CD14-positive monocyte (primary cell): ENCODE results near the gene WNT9B. TPM values are rescaled to one million over a fixed set of nuclear protein-coding genes. Genes with fewer than 3 reads are reported as not detected.
A peak's percentile ranks its signal among the peaks of the same experiment; 100 is the strongest.

Experiments
- DNase-seq, 3 donors: peaks; one replicate each; pipeline ENCODE4 v3.0.0-alpha.2; 2011 to 2022
- H2AFZ ChIP-seq: 2 replicates; pipeline ENCODE4 v1.6.0; 2012; ENCODE audit warnings: mild to moderate bottlenecking, low read depth, low read length, inconsistent platforms; ENCODE audit not compliant: insufficient read depth, poor library complexity, severe bottlenecking
- H3K27ac ChIP-seq, 2 donors: 1 replicate in 1 of 2; 2 replicates in 1 of 2; pipeline ENCODE4 v1.5.1; 2012 to 2013; ENCODE audit warnings: low read length in 2 of 2, control low read depth in 1 of 2, inconsistent platforms in 1 of 2, low read depth in 1 of 2, mild to moderate bottlenecking in 1 of 2
- H3K27me3 ChIP-seq, 2 donors: one replicate each; pipeline versions ENCODE4 v1.6.0 to v1.6.1; 2011 to 2013; ENCODE audit warnings: low read length in 2 of 2; ENCODE audit not compliant: control insufficient read depth in 2 of 2, insufficient read depth in 2 of 2
- H3K36me3 ChIP-seq, 2 donors: replicated peaks in 1 of 2; 1 replicate in 1 of 2; 2 replicates in 1 of 2; pipeline versions ENCODE4 v1.5.1 to v1.6.1; 2012 to 2013; ENCODE audit warnings: low read length in 2 of 2, control low read depth in 1 of 2, inconsistent platforms in 1 of 2, mild to moderate bottlenecking in 1 of 2; ENCODE audit not compliant: insufficient read depth in 2 of 2, control insufficient read depth in 1 of 2
- H3K4me1 ChIP-seq, 2 donors: 1 replicate in 1 of 2; 2 replicates in 1 of 2; pipeline versions ENCODE4 v1.5.1 to v1.6.1; 2012 to 2013; ENCODE audit warnings: low read length in 2 of 2, control low read depth in 1 of 2, inconsistent platforms in 1 of 2, mild to moderate bottlenecking in 1 of 2, moderate library complexity in 1 of 2; ENCODE audit not compliant: insufficient read depth in 2 of 2, control insufficient read depth in 1 of 2
- H3K4me2 ChIP-seq: replicated peaks from 2 replicates; pipeline ENCODE3; 2012; ENCODE audit warnings: low read length, moderate library complexity, mild to moderate bottlenecking; ENCODE audit not compliant: poor library complexity, severe bottlenecking; ENCODE audit errors: extremely low read depth
- H3K4me3 ChIP-seq, 3 experiments: fragments of 200-600 bp in 1 of 3; sonication (generic) in 1 of 3; replicated peaks in 1 of 3; 1 replicate in 2 of 3; 2 replicates in 1 of 3; pipeline ENCODE4 v1.5.1; 2011 to 2013; ENCODE audit warnings: low read length in 3 of 3, mild to moderate bottlenecking in 3 of 3, control low read depth in 2 of 3, low read depth in 2 of 3, inconsistent platforms in 1 of 3, moderate library complexity in 1 of 3
- H3K79me2 ChIP-seq: 2 replicates; pipeline ENCODE4 v1.6.0; 2012; ENCODE audit warnings: mild to moderate bottlenecking, control low read depth, inconsistent platforms, low read length, moderate library complexity; ENCODE audit not compliant: insufficient read depth
- H3K9ac ChIP-seq: 2 replicates; pipeline ENCODE4 v1.6.0; 2017; ENCODE audit warnings: low read length, mild to moderate bottlenecking; ENCODE audit not compliant: insufficient read depth, poor library complexity, severe bottlenecking
- H3K9me3 ChIP-seq, 2 donors: replicated peaks in 1 of 2; 1 replicate in 1 of 2; 2 replicates in 1 of 2; pipeline versions ENCODE4 v1.5.1 to v1.6.1; 2012 to 2013; ENCODE audit warnings: low read length in 2 of 2, control low read depth in 1 of 2; ENCODE audit not compliant: control insufficient read depth in 1 of 2, insufficient read depth in 1 of 2
- H4K20me1 ChIP-seq: 2 replicates; pipeline ENCODE4 v1.6.0; 2012; ENCODE audit warnings: mild to moderate bottlenecking, low read length, control low read depth, moderate library complexity; ENCODE audit not compliant: insufficient read depth
- H3K27ac Mint-ChIP-seq, 7 donors: one replicate each; pipeline ENCODE4 v1.8.0; 2020; ENCODE audit warnings: mild to moderate bottlenecking in 7 of 7, mixed read lengths in 7 of 7, moderate library complexity in 6 of 7, inconsistent platforms in 2 of 7
- H3K27me3 Mint-ChIP-seq, 3 donors: one replicate each; pipeline ENCODE4 v1.8.0; 2021 to 2022; ENCODE audit warnings: low read depth in 3 of 3, mild to moderate bottlenecking in 3 of 3, mixed read lengths in 3 of 3, moderate library complexity in 3 of 3, inconsistent platforms in 1 of 3
- H3K36me3 Mint-ChIP-seq, 2 donors: one replicate each; pipeline ENCODE4 v1.8.0; 2020; ENCODE audit warnings: mixed read lengths in 2 of 2, inconsistent platforms in 1 of 2, mild to moderate bottlenecking in 1 of 2
- H3K4me1 Mint-ChIP-seq: one replicate; pipeline ENCODE4 v1.8.0; 2020; ENCODE audit warnings: mild to moderate bottlenecking, mixed read lengths
- H3K4me3 Mint-ChIP-seq, 2 donors: one replicate each; pipeline ENCODE4 v1.8.0; 2020; ENCODE audit warnings: mild to moderate bottlenecking in 2 of 2, mixed read lengths in 2 of 2, moderate library complexity in 1 of 2
- H3K9me3 Mint-ChIP-seq, 7 donors: one replicate each; pipeline ENCODE4 v1.8.0; 2020 to 2022; ENCODE audit warnings: mixed read lengths in 7 of 7, mild to moderate bottlenecking in 6 of 7, moderate library complexity in 6 of 7, inconsistent platforms in 2 of 7
- CTCF ChIP-seq: fragments of 200-600 bp; IDR thresholded peaks from one replicate; pipeline ENCODE4 v1.8.0; 2022; ENCODE audit warnings: antibody characterized with exemption, mild to moderate bottlenecking
- WGBS: methylation state at CpG from one replicate; pipeline ENCODE4 v1.1.5; 2013; ENCODE audit warnings: missing lambda C conversion rate; ENCODE audit not compliant: insufficient coverage; 5-methylcytosine and 5-hydroxymethylcytosine counted together
- intact Hi-C, 2 donors: fragments of 100-400 bp; cut with micrococcal nuclease; formaldehyde crosslinking; loops; one replicate each; pipeline versions ENCODE4 v1.15.0 to v1.15.1; 2023
- polyA plus RNA-seq, 3 donors: library from polyadenylated mRNA; depleted of rRNA in 1 of 3; unstranded in 2 of 3; stranded (reverse) in 1 of 3; fragments of 300-500 nt in 2 of 3; fragments of >200 nt in 1 of 3; fragmentation: Illumina TruSeq in 2 of 3; gene quantifications; 1 replicate in 2 of 3; 2 replicates in 1 of 3; pipeline ENCODE4 v1.2.3, GENCODE V29; 2012 to 2021

WNT9B gene
- polyA plus RNA-seq, 3 donors, result 0.19 TPM; not detected in 2

- Histone ChIP-seq H3K79me2 (no peaks in the 10 kb centered on the region), H3K4me1 (no peaks in the 10 kb centered on the region), H3K36me3 (no peaks in the 10 kb centered on the region), H3K9me3 (no peaks in the 10 kb centered on the region), H3K4me3 (no peak overlapping the region), H4K20me1 (no peaks in the 10 kb centered on the region), H3K27ac (no peak overlapping the region), H2AFZ (no peak overlapping the region), H3K4me2 (no peak overlapping the region), H3K27me3 (no peaks in the 10 kb centered on the region), H3K9ac (no peak overlapping the region)
- H3K9me3 Mint-ChIP-seq, result no peaks in the 10 kb centered on the region
- intact Hi-C loops, result no loop called here
- H3K36me3 Mint-ChIP-seq, result no peaks in the 10 kb centered on the region
- 86% methylated on average over 11 of the region's 17 CpGs for WGBS
- H3K27me3 Mint-ChIP-seq, result peaks cover 8 to 26% (median 20%) of the 10 kb centered on the region in 3 donors
- no peak for DNase-seq
- no peak for TF ChIP-seq CTCF
- no peak overlapping the region for H3K4me3 Mint-ChIP-seq
- H3K27ac Mint-ChIP-seq, result peak overlapping the region in 2 of 7 donors; percentile 3 to 64
- H3K4me1 Mint-ChIP-seq, result peaks cover 3% of the 10 kb centered on the region
These were observed 18.2 kb upstream of the WNT9B start for GRCh38 chr17:46832945-46833839.

DNA sequence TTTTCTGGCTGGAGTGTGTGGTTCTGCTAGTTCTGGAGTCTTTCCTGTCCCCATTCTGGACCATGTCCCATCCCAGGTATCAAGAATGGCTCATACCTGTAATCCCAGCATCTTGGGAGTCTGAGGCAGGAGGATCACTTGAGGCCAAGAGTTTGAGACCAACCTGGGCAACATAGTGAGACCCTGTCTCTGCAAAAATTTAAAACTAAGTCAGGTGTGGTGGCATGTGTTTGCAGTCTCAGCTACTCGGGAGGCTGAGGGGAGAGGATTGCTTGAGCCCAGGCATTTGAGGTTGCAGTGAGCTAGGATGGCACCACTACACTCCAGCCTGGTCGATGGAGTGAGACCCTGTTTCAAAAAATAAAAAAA lies 17.6 kb upstream of the WNT9B start:
- Histone ChIP-seq H3K4me3 (no peak overlapping the region), H3K4me2 (no peak overlapping the region), H3K9ac (no peak overlapping the region), H3K27me3 (no peaks in the 10 kb centered on the region), H3K27ac (no peak overlapping the region), H3K36me3 (no peaks in the 10 kb centered on the region), H3K79me2 (no peaks in the 10 kb centered on the region), H4K20me1 (no peaks in the 10 kb centered on the region), H2AFZ (no peak overlapping the region), H3K4me1 (no peaks in the 10 kb centered on the region), H3K9me3 (no peaks in the 10 kb centered on the region)
- Mint-ChIP-seq H3K27me3 (peaks cover 9 to 23% (median 20%) of the 10 kb centered on the region in 3 donors), H3K27ac (peak overlapping the region in 1 of 7 donors; percentile 64), H3K4me3 (no peak overlapping the region), H3K4me1 (peaks cover 3% of the 10 kb centered on the region), H3K36me3 (no peaks in the 10 kb centered on the region), H3K9me3 (no peaks in the 10 kb centered on the region)
- no peak for DNase-seq
- no peak for TF ChIP-seq CTCF
- intact Hi-C loops, result no loop called here
- 86% methylated on average over 2 of the region's 2 CpGs for WGBS
